HG03280 (cell line): ENCODE data around the gene CCDC175.

Source experiments
- ATAC-seq: cut with Tn5 transposase; IDR thresholded peaks from one replicate; pipeline ENCODE4 v1.9.1; 2021; ENCODE audit warnings: mild to moderate bottlenecking, moderate library complexity; ENCODE audit not compliant: unreplicated experiment

Gene CCDC175

GRCh38 chr14:59541731-59542130 is 34.9 kb downstream of the CCDC175 start:
- ATAC-seq, result no peak

- ATAC-seq, result no peak
These were observed 35.8 kb downstream of the CCDC175 start for GRCh38 chr14:59540852-59541251.

GRCh38 chr14:59538936-59539335 is 37.7 kb downstream of the CCDC175 start:
- ATAC-seq, result no peak

GRCh38 chr14:59537476-59537875 is 39.1 kb downstream of the CCDC175 start:
- ATAC-seq, result no peak

GRCh38 chr14:59534361-59534987 is 42.1 kb downstream of the CCDC175 start:
- no peak for ATAC-seq

GRCh38 chr14:59532419-59532818 is 44.2 kb downstream of the CCDC175 start:
- ATAC-seq, result no peak

DNA sequence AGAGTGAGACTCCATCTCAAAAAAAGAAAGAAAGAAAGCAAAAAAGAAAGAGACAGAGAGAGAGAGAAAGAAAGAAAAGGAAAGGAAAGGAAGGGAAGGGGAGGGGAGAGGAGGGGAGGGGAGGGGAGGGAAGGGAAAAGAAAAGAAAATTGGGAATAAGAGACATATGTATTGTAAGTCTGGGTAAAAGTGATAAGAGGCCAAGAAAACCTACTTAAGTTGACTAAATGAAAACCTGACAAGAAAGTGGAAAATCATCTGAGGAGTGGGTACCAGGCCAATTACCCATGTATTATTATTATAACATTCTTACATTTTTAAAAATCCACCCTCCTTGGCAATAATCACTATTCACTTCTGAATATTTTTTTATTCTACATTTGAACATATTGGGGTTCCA is 46.3 kb downstream of the CCDC175 start:
- ATAC-seq, result no peak

- ATAC-seq, result no peak
These were observed 47.4 kb downstream of the CCDC175 start for GRCh38 chr14:59529189-59529588.

DNA sequence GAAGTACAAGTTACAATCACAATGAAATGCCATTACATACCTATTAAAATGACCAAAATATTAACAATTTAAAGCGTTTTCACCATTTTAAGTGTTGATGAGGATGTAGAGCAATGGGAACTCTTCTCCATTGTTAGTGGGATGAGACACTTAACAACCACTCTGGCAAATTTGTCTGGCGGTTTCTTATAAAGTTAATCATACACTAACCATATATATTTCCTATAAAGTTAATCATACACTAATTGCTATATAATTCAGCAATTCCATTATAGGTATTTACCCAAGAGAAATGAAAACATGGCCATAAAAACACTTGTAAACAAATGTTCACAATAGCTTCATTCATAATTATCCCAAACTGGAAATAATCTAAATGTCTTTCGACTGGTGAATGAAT is 56.4 kb downstream of the CCDC175 start:
- no peak for ATAC-seq

DNA sequence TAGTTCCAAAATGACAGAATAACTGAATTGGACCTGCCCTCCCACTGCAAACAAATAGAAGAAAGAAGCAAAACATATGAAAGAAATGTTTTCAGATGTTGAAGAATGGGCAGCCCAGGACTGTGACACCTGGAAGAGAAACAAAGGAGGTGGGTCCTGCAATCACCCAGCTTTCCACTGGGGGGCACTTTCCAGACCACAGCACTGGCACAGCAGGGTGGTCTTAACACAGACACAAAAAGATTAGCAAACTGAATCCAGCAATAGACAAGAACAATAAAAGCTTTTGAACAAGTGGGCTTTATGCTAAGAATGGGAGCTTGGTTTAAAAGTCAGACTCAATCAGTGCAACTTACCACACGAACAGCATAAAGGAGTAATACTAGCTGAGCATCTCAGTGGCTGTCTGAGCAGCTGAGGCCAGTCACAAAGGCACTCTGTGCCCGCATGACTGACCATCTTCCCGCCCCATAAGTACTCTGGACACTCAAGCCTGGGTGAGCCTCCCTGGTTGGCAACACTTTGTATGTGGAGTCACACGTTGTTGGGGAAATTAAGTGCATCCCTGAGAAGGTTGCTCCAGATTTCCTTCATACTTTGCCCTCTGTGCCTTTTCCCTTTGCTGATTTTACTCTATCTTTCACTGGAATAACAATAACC is 64.6 kb downstream of the CCDC175 start:
- no peak for ATAC-seq

DNA sequence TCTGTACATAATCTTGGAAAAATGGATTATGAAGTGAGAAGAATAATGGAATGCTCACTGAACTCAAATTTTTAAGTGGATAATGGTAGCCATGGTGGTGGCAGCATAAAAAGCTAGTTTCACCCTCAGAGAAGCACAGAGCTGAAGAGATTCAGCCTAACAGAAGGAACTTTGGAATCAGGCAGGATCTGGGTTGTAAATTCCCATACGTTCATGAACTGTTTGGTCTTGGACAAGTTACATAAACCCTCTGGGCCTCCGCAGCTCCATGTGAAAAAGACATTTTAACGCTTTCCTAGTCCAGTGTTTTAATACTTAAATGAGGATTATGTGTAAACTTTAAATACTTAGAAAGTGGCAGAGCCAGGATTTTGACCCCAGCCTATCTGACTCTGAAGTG is 65.6 kb downstream of the CCDC175 start:
- ATAC-seq, result no peak

- no peak for ATAC-seq
These were observed 66.6 kb downstream of the CCDC175 start for GRCh38 chr14:59510001-59510400.

GRCh38 chr14:59509101-59509500 is 67.5 kb downstream of the CCDC175 start:
- ATAC-seq, result no peak

GRCh38 chr14:59507752-59508103 is 68.9 kb downstream of the CCDC175 start:
- no peak for ATAC-seq

- peak; percentile 88 for ATAC-seq
These were observed 69.4 kb downstream of the CCDC175 start for GRCh38 chr14:59507063-59507751.

- no peak for ATAC-seq
These were observed 73.4 kb downstream of the CCDC175 start for GRCh38 chr14:59503256-59503655.

GRCh38 chr14:59500732-59501131 is 75.9 kb downstream of the CCDC175 start:
- no peak for ATAC-seq

GRCh38 chr14:59492384-59492783 is 84.2 kb downstream of the CCDC175 start:
- no peak for ATAC-seq

GRCh38 chr14:59490756-59491155 is 85.9 kb downstream of the CCDC175 start:
- ATAC-seq, result no peak

- ATAC-seq, result peak; percentile 52
These were observed 91.9 kb downstream of the CCDC175 start for GRCh38 chr14:59484639-59485175.

DNA sequence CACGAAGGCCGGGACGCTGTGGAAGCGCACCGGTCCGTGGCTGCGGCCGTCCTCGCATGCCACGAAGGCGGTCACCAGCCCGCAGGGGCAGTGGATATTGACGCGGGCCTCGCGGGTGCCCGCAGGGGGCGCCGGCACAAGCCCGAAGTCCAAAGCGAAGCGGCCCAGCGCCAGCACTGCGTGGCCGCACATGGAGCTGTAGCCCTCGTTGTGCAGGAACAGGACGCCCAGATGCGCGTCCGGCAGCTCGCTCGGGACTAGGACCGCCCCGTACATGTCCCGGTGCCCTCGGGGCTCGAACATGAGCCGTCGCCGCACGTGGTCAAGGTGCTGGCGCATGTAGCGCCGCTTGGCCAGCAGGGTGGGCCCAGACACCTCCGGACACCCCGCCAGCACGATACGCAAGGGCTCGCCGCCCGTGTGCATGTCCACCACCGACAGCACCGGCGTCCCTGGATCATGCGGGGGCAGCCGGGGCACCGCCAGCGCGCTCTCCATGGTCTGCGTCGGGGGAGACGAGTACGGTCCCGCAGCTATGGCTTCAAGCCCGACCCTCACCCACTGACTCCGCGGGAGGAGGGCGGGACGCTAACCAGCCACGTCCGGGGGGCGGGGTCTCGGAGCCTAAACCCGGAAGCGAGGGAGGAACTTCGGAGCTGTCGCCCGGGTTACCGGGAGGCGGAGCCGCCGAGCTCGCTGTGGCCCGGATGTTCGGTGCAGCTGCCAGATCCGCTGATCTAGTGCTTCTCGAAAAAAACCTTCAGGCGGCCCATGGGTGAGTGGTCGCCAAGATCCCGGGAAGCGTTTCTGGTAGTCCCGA is 92.6 kb downstream of the CCDC175 start, which contains the start of the genes JKAMP and L3HYPDH:
TSS of gene JKAMP (plus strand) at position 699 of the 820 bp plus-strand sequence. CDS start at position 772, 73 bp downstream.
TSS of gene L3HYPDH (minus strand) at position 590 of the 820 bp plus-strand sequence. CDS start at position 498, 92 bp downstream.
- ATAC-seq, result peak; percentile 92
